NCI-H2227 (cell line): ENCODE data around the gene FRAT2.
A peak's percentile ranks its signal among the peaks of the same experiment; 100 is the strongest.

Source experiments
- DNase-seq: peaks from one replicate; lab custom pipeline; 2025; ENCODE audit not compliant: unreplicated experiment; lab: John Stamatoyannopoulos, UW

Gene FRAT2

GRCh38 chr10:97327348-97328294, 6.9 kb downstream of the FRAT2 start:
- DNase-seq, result no peak

GRCh38 chr10:97325754-97326153, 8.8 kb downstream of the FRAT2 start:
- DNase-seq, result peak; percentile 86

DNA sequence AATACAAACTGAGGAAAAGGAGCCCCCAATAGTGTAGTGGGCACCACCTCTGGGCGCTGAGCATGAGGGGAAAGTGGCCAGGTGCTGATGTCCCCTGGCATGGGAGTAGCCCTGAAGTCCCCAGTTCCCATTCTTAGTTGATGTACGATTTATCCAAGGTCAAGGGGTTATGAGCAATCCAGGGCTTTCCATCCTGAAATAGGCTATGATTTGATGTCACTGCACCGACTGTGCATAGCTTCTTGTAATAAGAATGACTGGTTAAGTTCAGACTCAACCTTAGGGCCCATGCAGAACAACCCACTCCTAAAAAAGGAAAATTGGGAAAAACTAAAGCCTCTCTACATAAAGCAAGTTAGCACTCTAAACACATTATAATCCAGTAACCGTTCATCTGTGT, 11.0 kb downstream of the FRAT2 start:
- no peak for DNase-seq

DNA sequence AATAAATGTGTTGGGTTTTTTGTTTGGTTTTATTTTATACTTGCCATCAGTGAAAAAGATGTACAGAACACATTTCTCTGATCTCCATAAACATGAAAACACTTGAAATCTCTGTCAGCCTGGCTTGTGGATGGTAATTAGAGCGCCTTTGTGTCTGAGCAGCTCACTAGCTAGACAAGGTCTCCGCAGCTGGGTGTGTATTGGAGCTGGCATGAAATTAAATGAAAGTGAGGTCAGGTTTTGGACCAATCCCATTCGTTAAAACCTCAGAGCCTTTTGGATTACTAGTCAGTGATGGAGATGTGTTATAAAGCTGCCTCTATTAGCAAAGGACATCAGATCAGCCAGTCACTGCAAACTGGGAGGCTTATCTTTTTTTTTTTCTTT, 12.7 kb downstream of the FRAT2 start:
- DNase-seq, result peak; percentile 78

- DNase-seq, result peak; percentile 67
These were observed 13.3 kb downstream of the FRAT2 start for GRCh38 chr10:97321032-97321803.

DNA sequence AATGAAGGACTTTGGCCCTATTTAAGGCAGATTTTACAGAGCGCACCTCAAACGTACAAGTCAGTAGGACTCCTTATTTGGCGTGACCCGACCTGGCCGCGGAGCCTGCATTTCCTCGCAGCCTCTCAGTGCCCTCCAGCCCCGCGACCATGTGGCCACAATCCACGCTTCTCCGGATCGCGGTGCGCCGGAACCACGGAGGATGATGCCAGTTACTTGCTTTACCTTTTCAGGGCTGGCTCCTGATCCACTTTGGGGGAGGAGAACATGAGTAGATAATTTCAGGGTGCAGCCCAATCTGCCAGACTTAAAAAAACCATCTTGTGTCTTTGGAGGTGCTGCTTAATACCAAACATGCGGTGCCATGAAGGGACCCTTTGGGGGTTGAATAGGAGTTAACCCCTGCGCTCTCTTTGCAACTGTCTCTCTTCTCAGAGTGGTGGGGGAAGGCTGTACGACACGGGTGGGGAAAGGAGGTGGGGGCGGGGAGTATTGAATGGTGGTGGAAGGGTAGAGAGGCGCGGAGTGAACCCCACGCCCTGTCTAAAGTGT, 14.0 kb downstream of the FRAT2 start:
- no peak for DNase-seq

DNA sequence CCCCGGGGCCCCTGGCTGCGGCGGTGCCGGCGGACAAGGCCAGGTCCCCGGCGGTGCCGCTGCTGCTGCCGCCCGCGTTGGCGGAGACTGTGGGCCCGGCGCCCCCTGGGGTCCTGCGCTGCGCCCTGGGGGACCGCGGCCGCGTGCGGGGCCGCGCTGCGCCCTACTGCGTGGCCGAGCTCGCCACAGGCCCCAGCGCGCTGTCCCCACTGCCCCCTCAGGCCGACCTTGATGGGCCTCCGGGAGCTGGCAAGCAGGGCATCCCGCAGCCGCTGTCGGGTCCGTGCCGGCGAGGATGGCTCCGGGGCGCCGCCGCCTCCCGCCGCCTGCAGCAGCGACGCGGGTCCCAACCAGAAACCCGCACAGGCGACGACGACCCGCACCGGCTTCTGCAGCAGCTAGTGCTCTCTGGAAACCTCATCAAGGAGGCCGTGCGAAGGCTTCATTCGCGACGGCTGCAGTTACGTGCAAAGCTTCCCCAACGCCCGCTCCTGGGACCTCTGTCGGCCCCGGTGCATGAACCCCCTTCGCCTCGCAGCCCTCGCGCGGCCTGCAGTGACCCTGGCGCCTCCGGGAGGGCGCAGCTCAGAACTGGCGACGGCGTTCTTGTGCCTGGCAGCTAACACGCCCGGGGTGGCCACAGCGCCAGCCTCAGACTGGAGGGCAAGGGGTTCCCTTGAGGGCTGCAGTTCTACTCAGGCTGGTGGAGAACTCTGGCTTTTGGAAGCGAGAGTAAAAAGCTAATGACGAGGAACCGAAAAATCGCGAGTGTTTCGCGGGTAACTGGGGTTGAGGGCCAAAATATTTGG, 14.7 kb downstream of the FRAT2 start:
- peak; percentile 20 for DNase-seq

DNA sequence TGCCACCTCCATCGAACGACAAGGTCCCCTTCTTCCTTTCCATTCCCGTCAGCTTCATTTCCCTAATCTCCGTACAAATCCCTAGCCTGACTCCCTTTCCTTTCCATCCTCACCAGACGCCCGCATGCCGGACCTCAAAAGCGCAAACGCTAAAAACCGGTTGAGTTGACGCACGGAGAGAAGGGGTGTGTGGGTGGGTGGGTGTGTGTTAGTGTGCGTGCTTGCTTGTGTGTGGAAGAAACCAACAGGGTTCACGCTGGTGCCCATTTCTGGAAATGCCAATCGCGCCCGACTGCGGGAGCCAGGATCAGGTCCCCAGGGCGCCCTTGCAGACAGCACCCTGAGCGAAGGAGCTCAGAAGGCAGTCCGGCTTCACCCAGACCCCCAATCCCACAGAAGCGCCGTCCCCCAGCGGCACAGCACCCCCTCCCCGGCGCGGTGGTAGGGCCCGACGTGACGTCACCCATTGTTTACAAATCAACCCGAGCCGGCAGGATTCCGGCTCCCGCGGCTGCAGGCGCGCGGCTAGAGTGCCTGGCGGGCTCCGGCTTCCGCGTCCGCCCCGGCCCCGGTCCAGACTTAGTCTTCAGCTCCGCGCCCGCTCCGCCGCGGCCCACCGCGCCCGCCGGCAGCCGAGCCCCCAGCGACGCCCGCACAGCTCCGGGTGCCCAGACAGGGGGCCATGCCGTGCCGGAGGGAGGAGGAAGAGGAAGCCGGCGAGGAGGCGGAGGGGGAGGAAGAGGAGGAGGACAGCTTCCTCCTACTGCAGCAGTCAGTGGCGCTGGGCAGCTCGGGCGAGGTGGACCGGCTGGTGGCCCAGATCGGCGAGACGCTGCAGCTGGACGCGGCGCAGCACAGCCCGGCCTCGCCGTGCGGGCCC, 15.5 kb downstream of the FRAT2 start, which contains the start of gene FRAT1:
FRAT1 (plus strand) TSS at position 500 of the 880 bp plus-strand sequence; CDS start at position 683, 183 bp downstream.
- peak; percentile 84 for DNase-seq

DNA sequence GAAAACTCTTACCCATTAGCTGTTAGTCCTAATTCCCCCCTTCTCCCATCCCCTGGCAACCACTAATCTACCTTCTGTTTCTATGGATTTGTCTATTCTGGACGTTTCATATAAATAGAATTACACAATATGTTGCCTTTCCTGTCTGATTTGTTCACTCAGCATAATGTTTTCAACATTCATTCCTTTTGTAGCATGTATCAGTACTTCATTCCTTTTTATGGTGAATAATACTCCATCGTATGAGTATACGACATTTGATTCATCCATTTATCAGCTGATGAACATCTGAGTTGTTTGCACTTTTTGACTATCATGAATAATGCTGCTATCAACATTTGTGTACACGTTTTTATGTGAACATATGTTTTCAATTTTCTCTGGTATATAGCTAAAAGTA, 19.9 kb downstream of the FRAT2 start:
- DNase-seq, result no peak

DNA sequence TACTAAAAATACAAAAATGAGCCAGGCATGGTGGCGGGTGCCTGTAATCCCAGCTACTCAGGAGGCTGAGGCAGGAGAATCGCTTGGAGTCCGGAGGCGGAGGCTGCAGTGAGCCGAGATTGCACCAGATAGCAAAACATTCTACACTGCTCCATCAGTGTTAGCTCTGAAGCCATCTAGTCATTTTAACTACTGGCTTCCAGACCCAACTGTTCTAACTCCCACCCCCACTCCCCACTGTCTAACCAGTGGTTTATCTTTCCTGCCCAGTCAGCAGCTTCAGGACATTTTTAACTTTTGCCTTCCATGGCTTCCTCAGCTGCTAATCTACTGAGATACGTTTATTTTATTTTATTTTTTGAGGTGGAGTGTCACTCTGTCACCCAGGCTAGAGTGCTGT, 21.6 kb downstream of the FRAT2 start:
- DNase-seq, result no peak

GRCh38 chr10:97311111-97311626, 23.4 kb downstream of the FRAT2 start:
- DNase-seq, result no peak

GRCh38 chr10:97307866-97308780, 26.4 kb downstream of the FRAT2 start:
- DNase-seq, result no peak

DNA sequence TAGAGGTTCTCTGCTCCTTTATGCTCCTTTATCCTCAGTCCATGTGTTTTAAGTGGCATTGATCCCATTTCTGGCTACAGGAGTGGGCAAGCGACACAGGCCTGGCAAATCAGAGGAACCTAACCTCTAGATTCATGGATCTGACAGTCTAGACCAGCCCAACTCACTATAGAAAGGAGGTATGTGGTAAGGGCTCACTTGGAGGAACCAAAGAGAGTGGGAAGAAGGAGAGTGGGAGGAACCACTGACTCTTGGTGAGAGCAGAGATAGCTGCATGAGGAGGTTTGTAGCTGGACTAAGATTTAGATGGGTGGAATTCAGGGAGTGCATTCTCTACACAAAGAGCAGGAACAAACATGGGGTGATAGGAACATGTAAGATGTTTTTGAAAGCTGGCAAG, 27.1 kb downstream of the FRAT2 start:
- no peak for DNase-seq

DNA sequence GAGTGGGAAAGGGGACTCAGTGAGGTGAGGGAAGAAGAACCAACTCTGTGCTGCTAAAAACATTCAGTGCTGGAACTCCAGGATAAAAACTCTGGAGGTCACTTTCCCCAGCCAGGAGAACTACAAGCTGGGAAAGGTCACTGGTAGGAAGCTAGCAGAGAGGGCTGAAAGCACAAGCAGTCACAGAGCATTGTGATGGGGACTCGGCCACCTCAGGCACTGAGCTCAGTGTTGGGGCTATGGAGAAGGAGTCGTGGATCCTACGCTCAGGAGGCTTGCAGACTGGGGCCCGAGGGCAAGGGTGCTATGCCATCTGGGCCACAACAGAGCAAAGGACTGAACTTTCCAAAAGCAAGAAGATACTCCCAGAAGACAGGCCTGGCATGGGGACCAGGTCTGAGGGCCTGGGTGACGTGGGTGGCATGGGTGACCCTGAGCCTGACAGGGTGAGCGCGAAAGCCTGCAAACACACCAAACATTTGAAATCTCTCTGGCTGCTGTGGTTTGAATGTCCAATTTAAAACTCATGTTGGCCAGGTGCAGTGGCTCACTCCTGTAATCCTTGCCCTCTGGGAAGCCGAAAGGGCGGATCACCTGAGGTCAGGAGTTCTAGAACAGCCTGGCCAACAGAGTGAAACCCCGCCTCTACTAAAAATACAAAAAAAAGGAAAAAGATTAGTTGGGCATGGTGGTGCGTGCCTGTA, 32.3 kb downstream of the FRAT2 start:
- no peak for DNase-seq

DNA sequence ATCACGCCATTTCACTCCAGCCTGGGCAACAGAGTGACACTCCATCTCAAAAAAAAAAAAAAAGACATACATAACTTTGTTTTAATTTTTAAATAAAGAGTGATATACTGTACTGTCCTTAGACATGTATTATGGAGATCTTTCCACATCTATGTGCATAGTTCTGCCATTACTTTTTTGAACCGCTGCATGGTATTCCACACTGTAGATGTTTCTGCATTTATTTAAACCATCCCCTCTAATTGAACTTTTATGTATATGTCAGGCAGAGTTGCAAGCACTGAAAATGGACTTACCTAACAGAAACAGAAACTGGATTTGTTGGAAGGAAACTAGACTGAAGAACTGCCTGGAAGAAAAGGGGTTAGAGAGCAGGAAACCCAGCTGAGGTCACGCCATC, 33.5 kb downstream of the FRAT2 start:
- DNase-seq, result no peak

DNA sequence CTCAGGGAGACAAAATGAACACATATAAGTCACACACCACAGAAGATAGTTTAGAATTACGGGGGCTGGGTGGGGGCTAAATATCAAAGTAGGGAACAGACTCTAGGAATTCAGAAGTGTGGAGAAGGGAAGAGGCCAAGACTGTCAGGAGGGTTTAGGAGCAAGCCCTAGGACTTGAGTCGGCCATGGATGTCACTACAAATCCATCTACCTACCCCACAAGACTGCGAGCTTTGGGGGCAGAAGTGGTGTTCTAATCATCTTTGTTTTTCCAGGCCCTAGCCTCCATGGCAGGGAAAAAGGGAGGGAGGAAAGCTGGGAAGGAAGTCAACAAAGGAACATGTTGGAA, 36.3 kb downstream of the FRAT2 start:
- no peak for DNase-seq

DNA sequence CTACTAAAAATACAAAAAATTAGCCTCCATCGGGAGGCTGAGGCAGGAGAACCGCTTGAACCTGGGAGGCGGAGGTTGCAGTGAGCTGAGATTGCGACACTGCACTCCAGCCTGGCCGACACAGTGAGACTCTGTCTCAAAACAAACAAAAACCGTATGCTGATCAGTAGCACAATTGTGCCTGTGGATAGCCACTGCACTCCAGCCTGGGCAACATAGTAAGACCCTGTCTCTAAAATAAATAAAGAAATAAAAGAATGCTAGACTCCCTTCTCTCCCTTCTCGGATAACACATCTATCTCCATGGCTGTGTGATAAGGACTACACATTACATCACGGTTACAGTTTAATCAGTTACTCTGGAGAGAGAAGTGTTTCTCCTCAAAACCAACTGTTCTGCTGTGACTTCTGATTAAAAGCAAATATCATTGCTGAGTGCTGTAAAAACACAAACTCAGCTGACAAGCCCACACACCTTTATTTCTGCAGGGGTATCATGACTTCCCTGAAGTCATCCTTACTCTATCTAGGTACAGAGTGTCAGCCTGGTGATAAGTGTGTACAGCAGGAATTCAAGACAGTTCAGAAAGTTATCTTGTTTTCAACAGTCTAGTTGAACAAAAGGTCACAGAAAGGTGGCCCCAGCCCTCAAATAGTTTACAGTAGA, 36.8 kb downstream of the FRAT2 start:
- DNase-seq, result no peak

DNA sequence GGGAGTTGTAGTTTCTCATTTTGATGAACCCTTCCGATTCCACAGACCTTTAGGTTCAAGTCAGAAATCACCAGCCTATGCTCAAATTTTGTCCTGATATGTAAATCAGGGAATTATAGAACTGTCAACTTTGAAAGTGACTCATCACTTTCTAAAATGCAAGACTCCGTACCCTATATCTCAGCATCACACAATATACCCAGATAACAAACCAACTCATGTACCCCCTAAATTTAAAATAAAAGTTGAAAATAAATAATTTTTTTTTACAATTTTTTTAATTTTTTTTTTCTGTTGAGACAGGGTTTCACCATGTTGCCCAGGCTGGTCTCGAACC, 41.7 kb downstream of the FRAT2 start:
- no peak for DNase-seq
